H1 (cell line): Measurements from ENCODE around the gene ASIC2. TPM values are rescaled to one million over a fixed set of nuclear protein-coding genes. Genes with fewer than 3 reads are reported as not detected.

Source experiments
- CTCF ChIA-PET: fragments of 300-600 bp; sonication (Branson Sonifier 250); formaldehyde crosslinking; loops from one replicate; lab custom pipeline; 2021; ENCODE audit not compliant: partially characterized antibody; lab: Charles Lee
- POLR2A ChIA-PET: fragments of 300-600 bp; sonication (Branson Sonifier 250); formaldehyde crosslinking; loops from one replicate; lab custom pipeline; 2021; ENCODE audit warnings: inconsistent platforms; ENCODE audit not compliant: partially characterized antibody; lab: Charles Lee
- DNase-seq, 2 experiments: peaks; one replicate each; pipeline versions ENCODE4 v3.0.0 to v3.0.0-alpha.2; 2010 to 2022; ENCODE audit warnings: low spot score in 2 of 2, low read depth in 1 of 2, mixed read lengths in 1 of 2
- FAIRE-seq: peaks from 2 replicates; lab custom pipeline; 2011; peaks lifted over from hg19 to GRCh38; lab: Jason Lieb, UNC
- H2AFZ ChIP-seq: 2 replicates; pipeline ENCODE4 v1.8.1; 2012; ENCODE audit warnings: low read length, inconsistent platforms
- H2AK5ac ChIP-seq: 2 replicates; pipeline ENCODE4 v1.6.1; 2013; ENCODE audit warnings: low read depth, low read length
- H2BK120ac ChIP-seq: replicated peaks from 2 replicates; pipeline ENCODE3; 2013; ENCODE audit warnings: low read depth, low read length, inconsistent platforms
- H2BK12ac ChIP-seq: 2 replicates; pipeline ENCODE4 v1.6.1; 2013; ENCODE audit warnings: low read depth, low read length
- H2BK15ac ChIP-seq: 2 replicates; pipeline ENCODE4 v1.6.1; 2013; ENCODE audit warnings: low read length
- H2BK20ac ChIP-seq: 2 replicates; pipeline ENCODE4 v1.6.1; 2013; ENCODE audit warnings: low read length
- H2BK5ac ChIP-seq: 2 replicates; pipeline ENCODE4 v1.6.1; 2013; ENCODE audit warnings: low read depth, low read length
- H3K14ac ChIP-seq: 2 replicates; pipeline ENCODE4 v1.6.1; 2013; ENCODE audit warnings: inconsistent platforms; ENCODE audit not compliant: insufficient read length
- H3K18ac ChIP-seq: 2 replicates; pipeline ENCODE4 v1.6.1; 2013; ENCODE audit warnings: low read length; ENCODE audit errors: extremely low read depth
- H3K23ac ChIP-seq: 2 replicates; pipeline ENCODE4 v1.6.1; 2013; ENCODE audit warnings: inconsistent platforms; ENCODE audit not compliant: insufficient read length
- H3K23me2 ChIP-seq: 2 replicates; pipeline ENCODE4 v1.6.1; 2013; ENCODE audit warnings: low read depth, low read length
- H3K27ac ChIP-seq: 2 replicates; pipeline ENCODE4 v1.6.1; 2011; ENCODE audit warnings: low read depth, low read length, inconsistent platforms
- H3K27me3 ChIP-seq, 4 experiments: replicated peaks in 1 of 4; 1 replicate in 1 of 4; 2 replicates in 3 of 4; pipeline versions ENCODE4 v1.6.1 to v1.8.1; 2011 to 2013; ENCODE audit warnings: low read length in 3 of 4, mild to moderate bottlenecking in 3 of 4, inconsistent platforms in 2 of 4, mixed read lengths in 2 of 4, moderate library complexity in 1 of 4; ENCODE audit not compliant: control insufficient read depth in 3 of 4, insufficient read depth in 3 of 4; ENCODE audit errors: extremely low read depth in 1 of 4
- H3K36me3 ChIP-seq, 4 experiments: 2 replicates each; pipeline versions ENCODE4 v1.6.1 to v1.8.1; 2011 to 2013; ENCODE audit warnings: mild to moderate bottlenecking in 4 of 4, low read length in 3 of 4, moderate library complexity in 2 of 4, control low read depth in 1 of 4, inconsistent platforms in 1 of 4; ENCODE audit not compliant: insufficient read depth in 4 of 4, control insufficient read depth in 2 of 4
- H3K4ac ChIP-seq: replicated peaks from 2 replicates; pipeline ENCODE3; 2013; ENCODE audit warnings: low read length, low read depth, mixed read lengths, inconsistent platforms; ENCODE audit not compliant: insufficient read length
- H3K4me1 ChIP-seq, 4 experiments: replicated peaks in 1 of 4; 1 replicate in 1 of 4; 2 replicates in 3 of 4; pipeline versions ENCODE4 v1.6.1 to v1.8.1; 2011 to 2013; ENCODE audit warnings: low read length in 3 of 4, inconsistent platforms in 2 of 4, mixed read lengths in 1 of 4; ENCODE audit not compliant: insufficient read depth in 4 of 4, control insufficient read depth in 3 of 4
- H3K4me2 ChIP-seq, 2 experiments: 2 replicates each; pipeline versions ENCODE4 v1.6.1 to v1.8.1; 2011 to 2013; ENCODE audit warnings: low read depth in 2 of 2, low read length in 2 of 2, control low read depth in 1 of 2, inconsistent platforms in 1 of 2, mild to moderate bottlenecking in 1 of 2; ENCODE audit not compliant: insufficient read depth in 1 of 2
- H3K4me3 ChIP-seq, 4 experiments: fragments of 200-600, 300-600 bp in 1 of 4; sonication (generic), shearing (Covaris generic), sonication (Bioruptor Twin) in 1 of 4; 2 replicates each; pipeline versions ENCODE4 v1.5.1 to v1.8.1; 2011 to 2016; ENCODE audit warnings: low read length in 4 of 4, low read depth in 3 of 4, control low read depth in 2 of 4, inconsistent platforms in 2 of 4, mild to moderate bottlenecking in 2 of 4, mixed read lengths in 1 of 4, moderate library complexity in 1 of 4; ENCODE audit not compliant: insufficient read depth in 2 of 4; ENCODE audit errors: extremely low read depth in 1 of 4
- H3K56ac ChIP-seq: replicated peaks from 2 replicates; pipeline ENCODE3; 2013; ENCODE audit warnings: low read depth, mild to moderate bottlenecking, mixed read lengths, low read length, inconsistent platforms; ENCODE audit not compliant: insufficient read length
- H3K79me1 ChIP-seq: 2 replicates; pipeline ENCODE4 v1.6.1; 2013; ENCODE audit warnings: low read depth, low read length, control low read depth
- H3K79me2 ChIP-seq, 2 experiments: 2 replicates each; pipeline versions ENCODE4 v1.6.1 to v1.8.1; 2012 to 2013; ENCODE audit warnings: low read length in 2 of 2, mild to moderate bottlenecking in 2 of 2, inconsistent platforms in 1 of 2; ENCODE audit not compliant: insufficient read depth in 2 of 2, control insufficient read depth in 1 of 2
- H3K9ac ChIP-seq, 4 experiments: replicated peaks in 1 of 4; 1 replicate in 1 of 4; 2 replicates in 3 of 4; pipeline versions ENCODE4 v1.6.1 to v1.8.1; 2011 to 2013; ENCODE audit warnings: low read depth in 3 of 4, low read length in 3 of 4, control low read depth in 2 of 4, mild to moderate bottlenecking in 2 of 4, moderate library complexity in 2 of 4, inconsistent platforms in 1 of 4; ENCODE audit errors: extremely low read depth in 1 of 4
- H3K9me3 ChIP-seq, 2 experiments: 2 replicates each; pipeline versions ENCODE4 v1.6.1 to v1.8.1; 2012 to 2013; ENCODE audit warnings: mild to moderate bottlenecking in 2 of 2, moderate library complexity in 2 of 2, control low read depth in 1 of 2, inconsistent platforms in 1 of 2, low read depth in 1 of 2, low read length in 1 of 2, mixed read lengths in 1 of 2; ENCODE audit not compliant: insufficient read depth in 2 of 2
- H4K20me1 ChIP-seq, 2 experiments: replicated peaks in 1 of 2; 2 replicates each; pipeline versions ENCODE3 to v1.8.1; 2011 to 2013; ENCODE audit warnings: inconsistent platforms in 2 of 2, low read length in 2 of 2, mild to moderate bottlenecking in 1 of 2; ENCODE audit not compliant: insufficient read depth in 2 of 2, control insufficient read depth in 1 of 2
- H4K5ac ChIP-seq: 2 replicates; pipeline ENCODE4 v1.6.1; 2013; ENCODE audit warnings: low read length, low read depth, mixed read lengths, inconsistent platforms; ENCODE audit not compliant: insufficient read length
- H4K8ac ChIP-seq: 2 replicates; pipeline ENCODE4 v1.8.0; 2013; ENCODE audit warnings: mild to moderate bottlenecking, moderate library complexity, low read length, inconsistent platforms; ENCODE audit not compliant: insufficient read depth; ENCODE audit errors: extremely low read depth
- H4K91ac ChIP-seq: replicated peaks from 2 replicates; pipeline ENCODE3; 2013; ENCODE audit warnings: low read length, mixed read lengths, inconsistent platforms; ENCODE audit not compliant: insufficient read length
- CBX5 ChIP-seq: fragments of 300-800, 300-1000 bp; sonication (generic); IDR thresholded peaks from 2 replicates; pipeline ENCODE4 v1.7.1; 2016; ENCODE audit warnings: antibody characterized with exemption, low read length, low read depth
- CHD1 ChIP-seq: IDR thresholded peaks from 2 replicates; pipeline ENCODE4 v1.6.1; 2012; ENCODE audit warnings: low read depth, low read length, improper control_type of control experiment
- EP300 ChIP-seq, 2 experiments: IDR thresholded peaks; 1 replicate in 1 of 2; 2 replicates in 1 of 2; pipeline ENCODE4 v1.6.1; 2011 to 2012; ENCODE audit warnings: low read depth in 2 of 2, low read length in 2 of 2, mild to moderate bottlenecking in 2 of 2, borderline replicate concordance in 1 of 2, inconsistent platforms in 1 of 2, moderate library complexity in 1 of 2
- KDM1A ChIP-seq: fragments of 200-600, 300-600 bp; sonication (generic); IDR thresholded peaks from 2 replicates; pipeline ENCODE4 v1.7.1; 2016; ENCODE audit warnings: mild to moderate bottlenecking, low read length, borderline replicate concordance
- NRF1 ChIP-seq: IDR thresholded peaks from 2 replicates; pipeline ENCODE4 v1.6.1; 2011; ENCODE audit warnings: mild to moderate bottlenecking, low read depth, low read length, improper control_type of control experiment
- SP4 ChIP-seq: IDR thresholded peaks from 2 replicates; pipeline ENCODE4 v1.6.1; 2012; ENCODE audit warnings: low read length, inconsistent platforms
- WGBS, 2 experiments: shearing (Covaris generic) in 1 of 2; methylation state at CpG; one replicate each; pipeline versions ENCODE4 v1.1.6 to v1.1.7; 2013 to 2015; ENCODE audit warnings: low lambda C conversion rate in 2 of 2, mixed read lengths in 2 of 2, inconsistent platforms in 1 of 2, low coverage in 1 of 2, missing lambda C conversion rate in 1 of 2; ENCODE audit not compliant: insufficient replicate concordance in 2 of 2, insufficient coverage in 1 of 2, insufficient read length in 1 of 2; ENCODE audit errors: extremely low coverage in 1 of 2, missing lambda C conversion rate in 1 of 2; 5-methylcytosine and 5-hydroxymethylcytosine counted together
- polyA plus RNA-seq, 7 experiments: library from polyadenylated mRNA; depleted of rRNA in 3 of 7; stranded (reverse) in 5 of 7; unstranded in 2 of 7; fragments of >200 nt in 5 of 7; fragments of 200-250 nt in 2 of 7; gene quantifications; 1 replicate in 5 of 7; 2 replicates in 1 of 7; 4 replicates in 1 of 7; pipeline versions ENCODE4 v1.2.1 to v1.2.3, GENCODE V29; 2011 to 2013; ENCODE audit warnings: missing spikeins in 2 of 7, mixed read lengths in 2 of 7
- total RNA-seq: library from RNA; stranded (reverse); fragmentation: NEBNext Ultra II Directional; extraction: Animal tissue kit (Norgen Biotek cat#: 25700); gene quantifications from 2 replicates; pipeline ENCODE4 v1.2.1, GENCODE V29; 2021
- TF ChIP-seq, protein P1 (sequence below): IDR thresholded peaks from 2 replicates; pipeline ENCODE4 v1.6.1; 2012; ENCODE audit warnings: inconsistent platforms

The ASIC2 gene
- total and polyA plus RNA-seq, 2 of the 8 experiments (the other 6 are each of a cell fraction or from before 2014, with no cell fraction given) = 0.86 to 1.2 TPM

DNA sequence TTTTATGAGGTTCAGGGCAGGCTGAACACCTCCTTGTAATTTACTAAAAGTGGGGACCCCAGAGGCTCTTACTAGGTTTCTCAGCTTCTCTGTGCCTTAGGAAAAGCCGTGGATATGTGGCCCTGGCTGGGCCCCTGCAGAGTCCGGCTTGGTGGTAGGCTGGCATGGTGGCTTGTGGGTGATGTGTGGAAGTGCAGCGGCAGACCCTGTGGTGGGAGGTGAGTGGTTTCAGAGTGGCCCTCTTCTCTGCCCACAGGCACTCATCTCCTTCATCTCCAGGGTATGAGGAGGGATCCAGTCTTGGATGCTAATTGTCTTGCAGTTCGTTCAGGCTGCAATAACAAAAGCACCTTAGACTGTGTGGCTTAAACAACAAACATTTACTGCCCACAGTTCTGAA is 58.9 kb downstream of the ASIC2 start:
- Histone ChIP-seq H2BK15ac (no peak overlapping the region), H2BK20ac (no peak overlapping the region), H3K27ac (no peak overlapping the region), H4K8ac (no peak overlapping the region; the same call in 1 of the 2 replicates), H2AK5ac (no peak overlapping the region), H3K56ac (no peak overlapping the region), H4K20me1 (no peaks in the 10 kb centered on the region), H3K23ac (no peak overlapping the region), H3K4me2 (no peak overlapping the region), H3K36me3 (no peaks in the 10 kb centered on the region), H3K4ac (no peak overlapping the region), H3K4me1 (peaks cover 0 to 2% (median 2%) of the 10 kb centered on the region in 4 experiments; a peak in 3 of 7 replicates), H3K27me3 (no peaks in the 10 kb centered on the region), H3K79me2 (no peaks in the 10 kb centered on the region), H2BK5ac (no peak overlapping the region), H4K91ac (no peak overlapping the region), H2BK12ac (no peak overlapping the region), H3K9ac (no peak overlapping the region), H3K18ac (no peak overlapping the region), H2BK120ac (no peak overlapping the region), H4K5ac (no peak overlapping the region), H3K4me3 (no peak overlapping the region), H3K23me2 (peaks cover 3% of the 10 kb centered on the region; the same call in 1 of the 2 replicates), H3K14ac (no peak overlapping the region), H2AFZ (no peak overlapping the region), H3K9me3 (no peaks in the 10 kb centered on the region), H3K79me1 (no peaks in the 10 kb centered on the region)
- DNase-seq (no peak), FAIRE-seq (no peak)
- 82% methylated on average over 4 of the region's 4 CpGs; no CpG with 5 or more reads in 1 of the 2 experiments for WGBS, 2 experiments
- TF ChIP-seq NRF1 (no peak), KDM1A (no peak), CHD1 (no peak), CBX5 (no peak), EP300 (IDR thresholded peaks at IDR 0.05; ENCODE audit: borderline replicate concordance in 1 of 2, low read depth in 2 of 2, low read length in 2 of 2) (no peak), SP4 (no peak)
- TF ChIP-seq, protein P1, sequence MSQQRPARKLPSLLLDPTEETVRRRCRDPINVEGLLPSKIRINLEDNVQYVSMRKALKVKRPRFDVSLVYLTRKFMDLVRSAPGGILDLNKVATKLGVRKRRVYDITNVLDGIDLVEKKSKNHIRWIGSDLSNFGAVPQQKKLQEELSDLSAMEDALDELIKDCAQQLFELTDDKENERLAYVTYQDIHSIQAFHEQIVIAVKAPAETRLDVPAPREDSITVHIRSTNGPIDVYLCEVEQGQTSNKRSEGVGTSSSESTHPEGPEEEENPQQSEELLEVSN = no peak
- ChIA-PET CTCF (no interaction called here), POLR2A (no interaction called here)
